MM.1S (cell line): ENCODE measurements around the gene ADCY5.

ENCODE experiments used
- DNase-seq: peaks from one replicate; pipeline ENCODE4 v3.0.0-alpha.2; 2015
- H2AFZ ChIP-seq: fragments of 300-600 bp; sonication (generic); 2 replicates; pipeline ENCODE4 v1.6.0; 2016; ENCODE audit warnings: antibody characterized with exemption, low read length
- H3F3A ChIP-seq: fragments of 300-600 bp; sonication (generic); 2 replicates; pipeline ENCODE4 v1.6.1; 2016; ENCODE audit warnings: mild to moderate bottlenecking, antibody characterized with exemption, low read length, moderate library complexity, mixed read lengths; ENCODE audit not compliant: insufficient read depth
- H3K27ac ChIP-seq: fragments of 300-600 bp; sonication (generic); 2 replicates; pipeline ENCODE4 v1.5.1; 2016; ENCODE audit warnings: mild to moderate bottlenecking, low read length
- H3K27me3 ChIP-seq: fragments of 300-600 bp; sonication (generic); replicated peaks from 2 replicates; pipeline ENCODE4 v1.6.0; 2016; ENCODE audit warnings: low read length; ENCODE audit not compliant: insufficient read depth
- H3K36me3 ChIP-seq: fragments of 300-600 bp; sonication (generic); replicated peaks from 2 replicates; pipeline ENCODE4 v1.6.1; 2016; ENCODE audit warnings: mild to moderate bottlenecking, low read length, mixed read lengths; ENCODE audit not compliant: insufficient read depth
- H3K4me1 ChIP-seq: fragments of 300-600 bp; sonication (generic); 2 replicates; pipeline ENCODE4 v1.6.1; 2016; ENCODE audit warnings: low read length, mixed read lengths
- H3K4me2 ChIP-seq: fragments of 300-600 bp; sonication (generic); 2 replicates; pipeline ENCODE4 v1.6.0; 2016; ENCODE audit warnings: low read depth, low read length
- H3K4me3 ChIP-seq: fragments of 300-600 bp; sonication (generic); 2 replicates; pipeline ENCODE4 v1.5.1; 2016; ENCODE audit warnings: low read length, mixed read lengths
- H3K79me2 ChIP-seq: fragments of 300-600 bp; sonication (generic); 2 replicates; pipeline ENCODE4 v1.6.1; 2016; ENCODE audit warnings: mixed run types, low read length, mixed read lengths
- H3K9ac ChIP-seq: fragments of 300-600 bp; sonication (generic); 2 replicates; pipeline ENCODE4 v1.6.1; 2016; ENCODE audit warnings: low read length, mixed read lengths
- H3K9me2 ChIP-seq: fragments of 300-600 bp; sonication (generic); replicated peaks from 2 replicates; pipeline ENCODE4 v1.6.1; 2016; ENCODE audit warnings: mild to moderate bottlenecking, low read length, mixed read lengths; ENCODE audit not compliant: insufficient read depth
- H3K9me3 ChIP-seq: fragments of 300-600 bp; sonication (generic); replicated peaks from 2 replicates; pipeline ENCODE4 v1.6.1; 2016; ENCODE audit warnings: mild to moderate bottlenecking, low read length, mixed read lengths; ENCODE audit not compliant: insufficient read depth
- H4K20me1 ChIP-seq: fragments of 300-600 bp; sonication (generic); 2 replicates; pipeline ENCODE4 v1.6.1; 2016; ENCODE audit warnings: mild to moderate bottlenecking, low read length, moderate library complexity, mixed read lengths; ENCODE audit not compliant: insufficient read depth
- CTCF ChIP-seq: fragments of 300-600 bp; sonication (generic); IDR thresholded peaks from 2 replicates; pipeline ENCODE4 v1.5.1; 2016; ENCODE audit warnings: antibody characterized with exemption, low read length, mixed read lengths
- EZH2 ChIP-seq: fragments of 300-600 bp; sonication (generic); optimal IDR thresholded peaks from 2 replicates; pipeline ENCODE3; 2017; ENCODE audit warnings: low read depth, mild to moderate bottlenecking, antibody characterized with exemption, low read length, mixed read lengths
- EZH2phosphoT487 ChIP-seq: fragments of 300-600 bp; sonication (generic); IDR thresholded peaks from 2 replicates; pipeline ENCODE4 v1.6.1; 2018; ENCODE audit warnings: antibody characterized with exemption, low read length

Gene ADCY5

GRCh38 chr3:123321806-123322205 lies 127.1 kb downstream of the ADCY5 start:
- TF ChIP-seq EZH2phosphoT487, result no peak
- TF ChIP-seq EZH2, result no peak
- no peak for TF ChIP-seq CTCF
- H3K4me1 ChIP-seq, result no peaks in the 10 kb centered on the region
- peaks cover 10% of the 10 kb centered on the region; the same call in 1 of the 2 replicates for H3K27me3 ChIP-seq

GRCh38 chr3:123320221-123320620 lies 128.7 kb downstream of the ADCY5 start:
- no peaks in the 10 kb centered on the region for H3K4me1 ChIP-seq
- H2AFZ ChIP-seq, result no peak overlapping the region
- no peaks in the 10 kb centered on the region for H3K9me3 ChIP-seq
- no peaks in the 10 kb centered on the region for H3K79me2 ChIP-seq
- DNase-seq, result no peak
- no peaks in the 10 kb centered on the region for H3K36me3 ChIP-seq
- H3K4me3 ChIP-seq, result no peak overlapping the region
- H4K20me1 ChIP-seq, result no peaks in the 10 kb centered on the region
- no peak overlapping the region for H3K27ac ChIP-seq
- no peaks in the 10 kb centered on the region for H3K9me2 ChIP-seq
- H3K27me3 ChIP-seq, result peaks cover 10% of the 10 kb centered on the region; the same call in 1 of the 2 replicates
- TF ChIP-seq EZH2, result no peak
- TF ChIP-seq CTCF, result no peak
- TF ChIP-seq EZH2phosphoT487, result no peak
- H3K9ac ChIP-seq, result no peak overlapping the region
- no peaks in the 10 kb centered on the region for H3F3A ChIP-seq
- no peak overlapping the region for H3K4me2 ChIP-seq

More at GRCh38 chr3:123321806-123322205, 127.1 kb downstream of the ADCY5 start:
- Histone ChIP-seq H3K9ac (no peak overlapping the region), H3K36me3 (no peaks in the 10 kb centered on the region), H3K9me2 (no peaks in the 10 kb centered on the region), H3K9me3 (no peaks in the 10 kb centered on the region), H3K4me3 (no peak overlapping the region), H3K79me2 (no peaks in the 10 kb centered on the region), H4K20me1 (no peaks in the 10 kb centered on the region), H3F3A (no peaks in the 10 kb centered on the region), H3K4me2 (no peak overlapping the region), H2AFZ (no peak overlapping the region), H3K27ac (no peak overlapping the region)
- DNase-seq, result no peak

GRCh38 chr3:123319760-123320159 lies 129.1 kb downstream of the ADCY5 start:
- Histone ChIP-seq H3K4me1 (no peaks in the 10 kb centered on the region), H3K4me3 (no peak overlapping the region), H3K27me3 (peaks cover 10% of the 10 kb centered on the region; the same call in 1 of the 2 replicates), H3K9ac (no peak overlapping the region), H4K20me1 (no peaks in the 10 kb centered on the region), H3K27ac (no peak overlapping the region), H3K79me2 (no peaks in the 10 kb centered on the region), H3K4me2 (no peak overlapping the region), H3F3A (no peaks in the 10 kb centered on the region), H3K36me3 (no peaks in the 10 kb centered on the region), H3K9me3 (no peaks in the 10 kb centered on the region), H3K9me2 (no peaks in the 10 kb centered on the region), H2AFZ (no peak overlapping the region)
- DNase-seq, result no peak
- TF ChIP-seq EZH2phosphoT487, result no peak
- no peak for TF ChIP-seq EZH2
- no peak for TF ChIP-seq CTCF
